Ecto neural progenitor cell (in vitro differentiated cells): ENCODE measurements around the gene PMPCA.
"Not testable (repeated sequence)": the region's sequence is repeated elsewhere in the genome, so short reads cannot be mapped to it uniquely, and the experiment has no call there.

ENCODE experiments used
- DNase-seq: peaks from one replicate; pipeline ENCODE4 v3.0.0-alpha.2; 2018; ENCODE audit warnings: low spot score

The PMPCA gene

GRCh38 chr9:136394312-136395019 lies 16.0 kb upstream of the PMPCA start:
- no peak for DNase-seq

DNA sequence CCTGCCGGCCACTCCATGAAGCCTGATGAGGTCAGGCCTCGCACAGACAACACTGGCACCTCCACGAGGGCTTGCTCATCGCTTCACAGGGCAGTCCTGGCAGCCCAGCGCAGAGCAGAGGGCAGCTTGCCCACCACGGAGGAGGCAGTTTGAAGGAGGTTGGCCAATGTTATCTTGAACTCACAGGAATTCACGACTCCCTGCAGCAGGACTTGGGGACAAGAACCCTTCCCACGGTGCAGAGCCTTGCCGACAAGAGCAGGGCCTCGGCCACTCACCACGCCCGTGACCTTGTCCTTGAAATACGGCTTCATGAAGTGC lies 15.5 kb upstream of the PMPCA start:
- no peak for DNase-seq

GRCh38 chr9:136395345-136396218 lies 14.9 kb upstream of the PMPCA start:
- DNase-seq: no peak

- DNase-seq: no peak
Observed at GRCh38 chr9:136396219-136396515, 14.3 kb upstream of the PMPCA start.

DNA sequence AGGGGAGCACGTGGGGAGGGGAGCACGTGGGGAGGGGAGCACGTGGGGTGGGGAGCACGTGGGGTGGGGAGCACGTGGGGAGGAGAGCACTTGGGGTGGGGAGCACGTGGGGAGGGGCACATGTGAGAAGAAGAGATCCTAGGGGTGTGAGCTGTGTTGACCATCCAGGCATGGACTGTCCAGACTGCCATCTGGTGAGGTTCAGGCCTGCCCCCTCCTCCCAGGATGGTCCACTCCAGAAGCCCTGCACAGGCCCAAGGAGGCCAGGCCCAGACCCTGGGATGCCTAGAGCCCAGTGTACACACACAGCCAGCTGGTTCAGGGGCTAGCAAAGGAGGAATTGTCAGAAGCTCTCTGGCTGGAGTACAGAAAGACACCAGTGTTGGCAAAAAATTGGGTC lies 12.8 kb upstream of the PMPCA start:
- DNase-seq: no peak

- DNase-seq: no peak
Observed at GRCh38 chr9:136398286-136398685, 12.2 kb upstream of the PMPCA start.

GRCh38 chr9:136399176-136400037 lies 11.1 kb upstream of the PMPCA start:
- peak; percentile 56 for DNase-seq

GRCh38 chr9:136400038-136400834 lies 10.2 kb upstream of the PMPCA start, which contains the start of gene SNAPC4:
SNAPC4 (minus strand) TSS chr9:136400170; CDS start chr9:136398428, 1,742 bp downstream.
- DNase-seq: peak; percentile 94

DNA sequence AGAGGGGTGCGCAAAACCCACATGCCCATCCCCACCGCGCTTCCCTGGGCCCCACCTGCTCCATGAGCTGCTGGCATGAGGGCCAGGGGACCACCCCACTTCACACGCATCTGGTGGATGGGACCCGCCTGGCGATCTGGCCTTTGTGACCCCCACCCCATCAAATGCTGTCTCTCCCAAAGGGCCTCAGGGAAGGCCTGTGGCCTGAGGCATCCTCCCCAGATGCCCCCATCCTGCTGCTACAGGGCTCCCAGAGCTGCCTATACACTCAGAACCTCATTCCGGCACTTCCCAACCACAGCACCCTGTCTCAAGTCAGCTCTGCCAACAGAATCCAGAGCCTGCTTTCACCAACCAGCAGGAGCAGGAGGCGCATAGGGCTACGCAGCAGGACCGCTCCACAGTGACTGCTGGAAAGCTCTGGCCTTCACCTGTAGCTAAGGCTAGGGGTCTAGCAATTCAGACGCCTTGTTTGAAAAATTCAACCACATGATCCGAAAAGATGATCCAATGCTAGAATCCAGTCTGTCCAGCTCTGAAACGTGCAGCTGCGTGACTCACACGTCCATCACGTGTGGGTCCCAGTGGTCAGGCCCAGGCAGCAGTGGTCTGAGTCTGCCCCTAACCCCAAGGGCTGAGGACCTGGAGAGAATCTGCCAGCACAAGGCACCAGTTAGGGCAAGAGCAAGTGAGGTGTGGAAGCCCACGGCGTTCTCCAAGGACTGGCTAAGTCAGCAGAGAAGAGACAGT lies 9.1 kb upstream of the PMPCA start:
- DNase-seq: no peak

DNA sequence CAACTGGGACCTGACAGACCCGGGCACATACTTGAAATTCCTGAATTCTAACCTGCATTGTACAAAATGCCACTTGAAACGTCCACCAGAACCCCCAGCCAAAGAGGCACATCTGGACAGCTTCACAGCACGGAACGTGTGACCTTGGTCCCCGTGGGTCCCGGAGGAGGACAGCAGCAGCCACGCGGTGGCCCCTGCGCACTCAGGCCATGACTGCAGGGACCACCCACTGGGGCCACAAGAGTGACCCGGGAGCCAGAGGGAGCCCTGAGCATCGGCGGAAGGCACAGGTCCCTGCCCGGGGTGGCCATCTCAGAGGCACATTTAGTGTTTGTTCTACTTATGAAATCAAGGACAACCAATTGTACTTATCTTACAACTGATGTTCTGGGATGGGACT lies 8.4 kb upstream of the PMPCA start:
- DNase-seq: no peak

- DNase-seq: no peak
Observed at GRCh38 chr9:136403538-136403914, 6.9 kb upstream of the PMPCA start.

- DNase-seq: no peak
Observed at GRCh38 chr9:136403915-136404800, 6.3 kb upstream of the PMPCA start.

DNA sequence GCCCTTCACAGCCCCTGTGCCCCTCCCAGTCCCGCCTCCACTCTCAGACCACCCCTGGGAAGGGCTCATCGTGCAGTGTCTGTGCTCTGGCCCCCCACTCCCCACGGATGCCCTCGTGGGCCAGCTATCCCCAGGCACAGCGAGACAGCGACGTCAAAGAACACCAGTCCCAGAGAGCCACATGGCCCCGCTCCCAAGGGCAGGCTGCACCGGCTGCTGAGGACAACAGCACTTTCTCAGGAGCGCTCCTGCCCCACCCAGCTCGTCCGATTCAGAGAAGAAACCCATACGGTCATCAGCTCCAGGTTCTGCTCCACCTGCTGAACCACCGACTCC lies 5.7 kb upstream of the PMPCA start:
- DNase-seq: no peak

DNA sequence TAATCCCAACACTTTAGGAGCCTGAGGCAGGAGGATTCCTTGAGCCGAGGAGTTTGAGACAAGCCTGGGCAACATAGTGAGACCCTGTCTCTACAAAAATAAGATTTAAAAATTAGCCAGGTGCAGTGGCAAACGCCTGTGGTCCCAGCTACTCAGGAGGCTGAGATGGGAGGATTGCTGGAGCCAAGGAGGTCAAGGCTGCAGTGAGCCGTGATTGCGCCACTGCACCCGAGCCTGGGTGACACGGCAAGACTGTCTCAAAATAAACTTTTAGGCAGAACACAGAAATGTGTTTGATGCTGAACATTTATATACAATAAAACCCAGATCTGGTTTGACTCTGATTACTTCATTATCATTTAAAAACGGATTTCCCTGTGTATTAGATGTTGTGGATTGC lies 5.0 kb upstream of the PMPCA start:
- DNase-seq: no peak

DNA sequence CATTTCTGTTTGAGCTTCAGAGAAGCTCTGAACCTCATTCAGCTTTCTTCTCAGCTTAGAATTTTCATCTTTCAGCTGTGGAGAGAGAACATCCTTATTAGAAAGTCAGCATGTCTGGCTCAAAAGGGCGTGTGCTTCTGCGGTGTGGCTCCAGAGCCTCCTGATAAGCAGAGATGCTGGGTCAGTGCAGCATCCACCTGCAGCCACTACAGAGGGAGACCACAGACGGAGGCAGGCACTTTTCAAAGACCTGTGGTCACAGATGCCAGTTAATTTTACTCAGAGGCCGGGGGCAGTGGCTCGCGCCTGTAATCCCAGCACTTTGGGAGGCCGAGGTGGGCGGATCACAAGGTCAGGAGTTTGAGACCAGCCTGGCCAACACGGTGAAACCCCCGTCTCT lies 4.6 kb upstream of the PMPCA start:
- not testable (repeated sequence) for DNase-seq

GRCh38 chr9:136407061-136407460 lies 3.4 kb upstream of the PMPCA start:
- not testable (repeated sequence) for DNase-seq

DNA sequence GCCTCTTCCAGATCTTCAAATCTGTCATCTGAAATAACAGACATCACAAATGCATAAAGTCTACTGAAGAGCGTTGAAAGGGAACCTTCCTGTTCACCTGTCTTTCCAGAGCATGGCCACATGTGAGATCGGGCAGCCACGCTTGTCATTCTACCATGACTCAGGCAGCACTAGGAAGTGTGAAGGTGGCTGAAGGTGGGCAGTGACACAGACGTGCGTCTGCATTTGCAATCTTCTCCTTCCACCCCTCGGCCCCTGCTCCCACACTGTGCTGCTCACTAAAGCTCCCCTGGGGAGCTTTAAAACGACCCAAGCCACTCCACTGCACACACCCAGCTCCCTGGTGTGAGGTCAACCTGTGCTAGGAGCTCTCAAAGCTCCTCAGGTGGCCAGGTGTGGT lies 2.5 kb upstream of the PMPCA start:
- no peak for DNase-seq

DNA sequence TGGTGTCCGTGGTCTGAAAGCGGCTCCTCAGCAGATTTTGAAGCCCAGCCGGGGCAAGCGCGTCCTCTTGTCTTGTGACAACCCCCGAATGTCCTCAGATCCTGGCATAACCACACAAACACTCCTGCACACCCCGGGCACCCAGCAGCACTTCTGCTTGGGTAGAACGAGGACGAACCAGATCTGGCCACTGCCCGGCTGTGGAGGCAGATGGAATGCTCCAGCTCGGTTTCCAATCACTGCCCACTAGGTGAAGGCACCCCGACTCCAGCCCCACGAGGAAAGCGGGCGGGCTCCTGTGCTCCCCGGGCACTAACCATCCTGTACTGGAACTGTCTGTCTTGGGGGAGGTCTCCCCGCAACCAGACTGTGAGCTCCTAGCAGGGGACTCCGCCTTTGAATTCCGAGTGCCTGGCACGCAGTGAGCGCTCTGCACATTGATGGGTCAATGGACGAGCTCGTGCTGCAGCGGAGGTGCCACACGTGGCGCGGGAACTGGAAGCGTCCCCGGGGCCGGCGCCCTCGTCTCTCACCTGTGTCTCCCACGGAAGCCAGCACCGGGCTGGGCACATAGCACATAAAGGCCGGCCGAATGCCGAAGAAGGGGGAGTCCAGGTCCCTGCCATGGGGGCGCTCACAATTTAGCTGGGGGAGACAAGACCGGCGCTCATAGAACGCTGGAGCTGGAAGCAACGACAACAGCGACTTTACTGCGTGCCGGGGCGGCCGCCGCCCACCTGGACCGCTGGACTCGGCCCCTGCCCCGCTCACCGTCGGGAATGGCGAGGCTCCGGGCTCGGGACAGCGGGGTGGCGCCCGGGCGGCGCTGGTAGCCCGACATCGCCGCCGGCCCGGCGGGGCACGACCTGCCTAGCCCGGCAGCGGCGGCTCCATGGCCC lies 652 bp upstream of the PMPCA start:
- DNase-seq: peak; percentile 62

DNA sequence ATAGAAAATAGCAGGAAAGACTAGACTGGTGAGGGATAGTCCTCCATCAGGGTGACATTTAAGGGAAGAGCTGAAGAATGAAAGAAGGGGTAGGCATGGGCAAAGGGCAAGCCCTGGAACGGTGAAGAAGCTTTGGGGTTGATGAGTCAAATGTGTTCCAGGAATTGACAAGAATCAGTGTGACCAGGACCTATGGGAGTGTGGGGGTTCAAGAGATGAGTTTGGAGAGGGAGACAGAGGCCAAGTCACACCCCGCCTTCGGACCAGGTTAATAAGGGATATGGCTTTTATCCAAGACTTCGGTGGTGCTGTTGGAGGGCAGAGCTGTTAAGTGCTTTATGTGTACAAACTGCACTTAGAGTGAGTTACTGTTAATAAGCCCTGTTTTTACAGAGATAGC lies 920 bp downstream of the PMPCA start:
- DNase-seq: no peak
